Activated T-cell treated with anti-CD3 and anti-CD28 coated beads, Interleukin-2, amount 50 U/mL, for 4 hours (primary cell): ENCODE data around the gene FAM43A. TPM values are rescaled to one million over a fixed set of nuclear protein-coding genes. Genes with fewer than 3 reads are reported as not detected.

ENCODE experiments used
- ATAC-seq, 2 donors: fragments of 200-7000 bp; cut with Tn5 transposase; one replicate each; pipeline ENCODE4 v1.10.0; 2021
- DNase-seq: peaks from one replicate; pipeline ENCODE4 v3.0.0-alpha.2; 2020
- H3K27me3 Mint-ChIP-seq: one replicate; pipeline ENCODE4 v1.8.0; 2021; ENCODE audit warnings: low read depth, mixed read lengths
- H3K36me3 Mint-ChIP-seq: one replicate; pipeline ENCODE4 v1.8.0; 2022; ENCODE audit warnings: mixed read lengths; ENCODE audit not compliant: insufficient read depth
- H3K4me1 Mint-ChIP-seq: one replicate; pipeline ENCODE4 v1.8.0; 2021; ENCODE audit warnings: low read depth, mixed read lengths
- H3K4me3 Mint-ChIP-seq: one replicate; pipeline ENCODE4 v1.8.0; 2021; ENCODE audit warnings: mild to moderate bottlenecking, moderate library complexity, mixed read lengths
- H3K9me3 Mint-ChIP-seq: one replicate; pipeline ENCODE4 v1.8.0; 2021; ENCODE audit warnings: mixed read lengths
- total RNA-seq, 3 donors: library from RNA; stranded (reverse); gene quantifications; one replicate each; pipeline ENCODE4 v1.2.1, GENCODE V29; 2021

FAM43A gene
- total RNA-seq, 3 donors from 2014 or later: 9.9 to 27.8 (median 19.8) TPM

GRCh38 chr3:194667363-194667762 lies 18.3 kb upstream of the FAM43A start:
- H3K4me3 Mint-ChIP-seq: no peak overlapping the region
- H3K36me3 Mint-ChIP-seq: peaks cover 49% of the 10 kb centered on the region
- H3K27me3 Mint-ChIP-seq: no peaks in the 10 kb centered on the region
- DNase-seq: no peak
- no peak for ATAC-seq
- no peaks in the 10 kb centered on the region for H3K9me3 Mint-ChIP-seq
- peaks cover 32% of the 10 kb centered on the region for H3K4me1 Mint-ChIP-seq

DNA sequence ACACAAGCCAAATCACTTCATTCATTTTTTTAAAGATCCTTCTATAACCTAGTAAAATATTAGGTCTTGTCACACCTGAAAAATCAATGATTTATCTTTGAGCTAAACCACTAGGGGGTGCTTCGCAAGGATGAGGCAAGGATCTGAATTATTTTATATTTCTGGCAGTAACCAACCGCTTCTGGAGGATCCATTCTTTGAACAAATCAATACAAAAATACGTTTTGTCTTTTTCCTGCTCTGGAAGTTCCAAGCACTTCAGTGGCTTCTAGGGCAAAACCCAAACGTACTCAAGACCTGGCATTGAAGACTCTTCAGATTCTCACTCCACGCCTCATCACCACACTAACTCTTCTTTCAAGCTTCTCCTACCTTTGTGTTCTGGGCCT lies 14.2 kb upstream of the FAM43A start:
- H3K9me3 Mint-ChIP-seq: no peaks in the 10 kb centered on the region
- peak; percentile 4 to 6 for ATAC-seq
- no peaks in the 10 kb centered on the region for H3K27me3 Mint-ChIP-seq
- peaks cover 60% of the 10 kb centered on the region for H3K4me1 Mint-ChIP-seq
- peaks cover 23% of the 10 kb centered on the region for H3K36me3 Mint-ChIP-seq
- no peak for DNase-seq
- H3K4me3 Mint-ChIP-seq: peak overlapping the region; percentile 100

- Mint-ChIP-seq H3K9me3 (no peaks in the 10 kb centered on the region), H3K36me3 (peaks cover 23% of the 10 kb centered on the region), H3K4me3 (peak within 1 kb of the TSS; percentile 100), H3K27me3 (no peaks in the 10 kb centered on the region), H3K4me1 (peaks cover 62% of the 10 kb centered on the region)
- ATAC-seq (peak; percentile 80 to 83), DNase-seq (peak; percentile 86)
Measured at GRCh38 chr3:194671900-194672808, 13.5 kb upstream of the FAM43A start, which contains the start of gene LSG1. Gene LSG1 (minus strand): TSS chr3:194672191. CDS start chr3:194672162, 29 bp downstream.

DNA sequence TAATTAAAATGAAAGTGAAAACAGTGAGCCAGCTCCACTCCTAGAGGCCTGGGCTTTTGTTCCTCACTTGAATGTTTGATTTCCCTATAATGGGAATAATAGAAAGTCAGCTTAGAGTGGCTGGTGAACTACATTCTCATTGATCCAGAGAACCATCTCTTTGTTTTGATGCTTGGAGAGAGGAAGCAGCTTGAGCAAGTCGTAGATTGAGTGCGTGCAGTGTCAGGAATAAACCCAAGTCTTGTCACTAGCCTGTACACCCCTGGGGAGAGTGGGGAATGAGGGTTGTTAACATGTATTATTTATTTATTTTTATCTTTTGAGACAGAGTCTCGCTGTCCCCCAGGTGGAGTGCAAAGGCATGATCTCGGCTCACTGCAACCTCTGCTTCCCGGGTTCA lies 12.8 kb upstream of the FAM43A start:
- Mint-ChIP-seq H3K9me3 (no peaks in the 10 kb centered on the region), H3K36me3 (peaks cover 19% of the 10 kb centered on the region), H3K27me3 (no peaks in the 10 kb centered on the region), H3K4me1 (peaks cover 61% of the 10 kb centered on the region), H3K4me3 (peak overlapping the region; percentile 100)
- no peak for ATAC-seq
- no peak for DNase-seq

DNA sequence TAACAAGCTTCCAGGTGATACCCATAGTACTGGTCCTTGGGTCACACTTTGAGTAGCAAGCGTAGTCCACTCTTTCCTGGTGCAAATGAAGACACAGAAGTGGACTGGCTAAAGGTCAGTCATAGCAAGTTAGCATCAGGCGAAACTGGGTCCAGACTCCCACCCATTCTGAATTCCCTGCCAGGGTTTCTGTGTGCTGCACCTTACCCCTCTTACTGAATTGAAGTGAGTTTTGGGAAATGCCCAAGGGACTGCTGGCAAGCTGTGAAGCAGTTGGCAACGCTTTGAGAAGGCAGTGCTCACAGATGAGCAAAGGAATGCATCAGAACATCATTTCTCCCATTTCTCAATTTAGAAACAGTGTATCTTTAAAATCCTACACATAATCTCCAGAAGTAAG lies 11.9 kb upstream of the FAM43A start:
- H3K27me3 Mint-ChIP-seq: no peaks in the 10 kb centered on the region
- H3K4me3 Mint-ChIP-seq: no peak overlapping the region
- peaks cover 57% of the 10 kb centered on the region for H3K4me1 Mint-ChIP-seq
- H3K9me3 Mint-ChIP-seq: no peaks in the 10 kb centered on the region
- DNase-seq (no peak), ATAC-seq (no peak)
- H3K36me3 Mint-ChIP-seq: peaks cover 11% of the 10 kb centered on the region

DNA sequence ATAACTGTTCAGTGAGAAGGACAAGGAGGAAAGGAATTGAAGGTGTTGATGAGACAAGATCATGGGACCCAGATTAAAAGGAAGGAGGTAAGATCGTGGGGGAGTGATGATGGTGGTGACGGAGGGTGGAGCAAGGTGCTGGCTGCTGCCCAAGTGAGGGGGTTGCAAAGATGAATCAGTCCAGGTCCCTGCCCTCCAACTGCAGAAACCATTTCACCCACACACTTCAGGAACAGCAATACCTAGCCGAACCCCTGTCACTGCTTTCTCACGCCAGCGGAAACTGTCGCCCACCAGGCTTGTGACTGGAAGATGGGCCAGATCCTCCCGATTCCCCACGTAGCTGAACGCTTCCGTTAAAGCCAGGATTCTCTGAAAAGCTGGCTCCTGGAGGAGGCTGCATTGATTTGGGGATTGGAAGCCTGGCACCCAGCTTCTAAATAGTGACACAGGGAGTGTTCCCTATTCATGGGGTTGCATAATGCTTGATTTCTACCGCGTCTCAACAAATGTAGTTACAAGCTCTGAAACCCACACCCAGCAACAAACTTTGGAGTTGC lies 10.5 kb upstream of the FAM43A start:
- ATAC-seq (peak; percentile 67), DNase-seq (peak; percentile 35)
- peaks cover 4% of the 10 kb centered on the region for H3K36me3 Mint-ChIP-seq
- H3K9me3 Mint-ChIP-seq: no peaks in the 10 kb centered on the region
- H3K4me1 Mint-ChIP-seq: peaks cover 47% of the 10 kb centered on the region
- H3K4me3 Mint-ChIP-seq: peak overlapping the region; percentile 63
- H3K27me3 Mint-ChIP-seq: no peaks in the 10 kb centered on the region

GRCh38 chr3:194675680-194676079 lies 10.0 kb upstream of the FAM43A start:
- Mint-ChIP-seq H3K4me3 (peak overlapping the region; percentile 63), H3K27me3 (no peaks in the 10 kb centered on the region), H3K9me3 (no peaks in the 10 kb centered on the region), H3K4me1 (peaks cover 42% of the 10 kb centered on the region), H3K36me3 (peaks cover 4% of the 10 kb centered on the region)
- no peak for DNase-seq
- peak; percentile 42 to 53 for ATAC-seq

- Mint-ChIP-seq H3K4me1 (peaks cover 35% of the 10 kb centered on the region), H3K4me3 (no peak overlapping the region), H3K27me3 (no peaks in the 10 kb centered on the region), H3K9me3 (no peaks in the 10 kb centered on the region), H3K36me3 (peaks cover 4% of the 10 kb centered on the region)
- no peak for DNase-seq
- no peak for ATAC-seq
Measured at GRCh38 chr3:194676471-194676870, 9.2 kb upstream of the FAM43A start.

- no peak for ATAC-seq
- Mint-ChIP-seq H3K27me3 (peaks cover 6% of the 10 kb centered on the region), H3K36me3 (no peaks in the 10 kb centered on the region), H3K4me3 (no peak overlapping the region), H3K9me3 (no peaks in the 10 kb centered on the region), H3K4me1 (peaks cover 40% of the 10 kb centered on the region)
- no peak for DNase-seq
Measured at GRCh38 chr3:194680888-194681615, 4.6 kb upstream of the FAM43A start.

GRCh38 chr3:194682189-194682693 lies 3.4 kb upstream of the FAM43A start:
- no peak for DNase-seq

GRCh38 chr3:194682694-194683310 lies 2.9 kb upstream of the FAM43A start:
- H3K9me3 Mint-ChIP-seq: no peaks in the 10 kb centered on the region
- peaks cover 2% of the 10 kb centered on the region for H3K36me3 Mint-ChIP-seq
- H3K4me3 Mint-ChIP-seq: no peak overlapping the region
- ATAC-seq: peak; percentile 56 to 64
- H3K27me3 Mint-ChIP-seq: peaks cover 10% of the 10 kb centered on the region
- DNase-seq: peak; percentile 51
- H3K4me1 Mint-ChIP-seq: peaks cover 39% of the 10 kb centered on the region

More at GRCh38 chr3:194682189-194682693, 3.4 kb upstream of the FAM43A start:
- no peak overlapping the region for H3K4me3 Mint-ChIP-seq
- peaks cover 8% of the 10 kb centered on the region for H3K27me3 Mint-ChIP-seq
- no peaks in the 10 kb centered on the region for H3K9me3 Mint-ChIP-seq
- peaks cover 36% of the 10 kb centered on the region for H3K4me1 Mint-ChIP-seq
- no peaks in the 10 kb centered on the region for H3K36me3 Mint-ChIP-seq
- no peak for ATAC-seq

- ATAC-seq: no peak
Measured at GRCh38 chr3:194683380-194683779, 2.3 kb upstream of the FAM43A start.

GRCh38 chr3:194685065-194685717 lies 492 bp upstream of the FAM43A start:
- Mint-ChIP-seq H3K9me3 (no peaks in the 10 kb centered on the region), H3K27me3 (peaks cover 18% of the 10 kb centered on the region), H3K4me1 (peaks cover 56% of the 10 kb centered on the region), H3K36me3 (peaks cover 5% of the 10 kb centered on the region), H3K4me3 (peak overlapping the region; percentile 95)
- DNase-seq (no peak), ATAC-seq (peak; percentile 12 to 44)

More at GRCh38 chr3:194683380-194683779, 2.3 kb upstream of the FAM43A start:
- H3K9me3 Mint-ChIP-seq: no peaks in the 10 kb centered on the region
- peaks cover 2% of the 10 kb centered on the region for H3K36me3 Mint-ChIP-seq
- H3K4me1 Mint-ChIP-seq: peaks cover 41% of the 10 kb centered on the region
- H3K27me3 Mint-ChIP-seq: peaks cover 10% of the 10 kb centered on the region
- no peak for DNase-seq
- no peak overlapping the region for H3K4me3 Mint-ChIP-seq
